Panc1 (cell line): Measurements from ENCODE around the gene SUSD6. TPM values are rescaled to one million over a fixed set of nuclear protein-coding genes. Genes with fewer than 3 reads are reported as not detected.

Source experiments
- ATAC-seq: fragments of 200-7000 bp; cut with Tn5 transposase; 2 replicates; pipeline ENCODE4 v1.9.1; 2020; ENCODE audit warnings: mild to moderate bottlenecking, moderate library complexity
- BruUV-seq: library from RNA; stranded (reverse); fragments of 400-500 nt; replicated peaks from 2 replicates; lab custom pipeline; 2021; lab: Mats Ljungman, UMichigan
- CTCF ChIA-PET: fragments of 300-600 bp; sonication (Branson Sonifier 250); formaldehyde crosslinking; loops from one replicate; lab custom pipeline; 2022; ENCODE audit warnings: antibody characterized with exemption; lab: Charles Lee
- POLR2A ChIA-PET: fragments of 300-600 bp; sonication (Branson Sonifier 250); formaldehyde crosslinking; loops from one replicate; lab custom pipeline; 2022; ENCODE audit warnings: antibody characterized with exemption; lab: Charles Lee
- DNase-seq: peaks from one replicate; pipeline ENCODE4 v3.0.0-alpha.2; 2010; ENCODE audit warnings: low read depth, low spot score
- H3K27ac ChIP-seq: 2 replicates; pipeline ENCODE4 v1.5.1; 2011; ENCODE audit warnings: mild to moderate bottlenecking, low read length, inconsistent platforms
- H3K27me3 ChIP-seq: fragments of 200-500 bp; sonication (Bioruptor generic); 2 replicates; pipeline ENCODE4 v1.6.0; 2014; ENCODE audit warnings: low read length, inconsistent platforms; ENCODE audit not compliant: control insufficient read depth, insufficient read depth
- H3K36me3 ChIP-seq: fragments of 200-500 bp; sonication (Bioruptor generic); 2 replicates; pipeline ENCODE4 v1.5.1; 2014; ENCODE audit warnings: inconsistent platforms, mild to moderate bottlenecking, low read length, moderate library complexity; ENCODE audit not compliant: control insufficient read depth, insufficient read depth
- H3K4me1 ChIP-seq: 2 replicates; pipeline ENCODE4 v1.5.1; 2011; ENCODE audit warnings: inconsistent platforms, mild to moderate bottlenecking, low read length, moderate library complexity; ENCODE audit not compliant: control insufficient read depth, insufficient read depth
- H3K4me3 ChIP-seq, 2 experiments: 2 replicates each; pipeline ENCODE4 v1.5.1; 2011 to 2012; ENCODE audit warnings: low read depth in 2 of 2, low read length in 2 of 2, mild to moderate bottlenecking in 2 of 2, inconsistent platforms in 1 of 2, moderate library complexity in 1 of 2
- H3K9me3 ChIP-seq: fragments of 200-500 bp; sonication (Bioruptor generic); 2 replicates; pipeline ENCODE4 v1.5.1; 2014; ENCODE audit warnings: low read depth, mild to moderate bottlenecking, inconsistent platforms, low read length, moderate library complexity; ENCODE audit not compliant: control insufficient read depth, insufficient read depth
- POLR2AphosphoS5 ChIP-seq: IDR thresholded peaks from 2 replicates; pipeline ENCODE4 v1.6.1; 2012; ENCODE audit warnings: mild to moderate bottlenecking, low read depth, low read length, moderate library complexity
- SIN3A ChIP-seq: IDR thresholded peaks from 2 replicates; pipeline ENCODE4 v1.6.1; 2012; ENCODE audit warnings: low read depth, mild to moderate bottlenecking, low read length, moderate library complexity, borderline replicate concordance; ENCODE audit not compliant: insufficient read depth
- TCF7L2 ChIP-seq: IDR thresholded peaks from 2 replicates; pipeline ENCODE4 v1.6.1; 2011; ENCODE audit warnings: mild to moderate bottlenecking, low read depth, low read length, inconsistent platforms
- in situ Hi-C: cut with HindIII; loops from 2 replicates; pipeline ENCODE4 v1.10.0; 2016; ENCODE audit warnings: low sequenced_read_pairs, low pct_unique_long_range_greater_than_20kb
- intact Hi-C: fragments of 100-400 bp; cut with micrococcal nuclease; formaldehyde crosslinking; loops from one replicate; pipeline ENCODE4 v1.10.0; 2022; ENCODE audit not compliant: unreplicated experiment
- total RNA-seq: library from RNA; stranded (reverse); gene quantifications from one replicate; pipeline ENCODE4 v1.2.1, GENCODE V29; 2021; ENCODE audit not compliant: unreplicated experiment
- TF ChIP-seq, protein P1 (sequence below): fragments of 450-650 bp; IDR thresholded peaks from 2 replicates; pipeline ENCODE4 v1.5.1; 2017; ENCODE audit warnings: mild to moderate bottlenecking
- TF ChIP-seq, protein P2 (sequence below), 2 experiments: IDR thresholded peaks; 2 replicates each; pipeline ENCODE4 v1.6.1; 2011 to 2012; ENCODE audit warnings: low read depth in 2 of 2, control low read depth in 1 of 2, low read length in 1 of 2, mild to moderate bottlenecking in 1 of 2, moderate library complexity in 1 of 2; ENCODE audit not compliant: insufficient read depth in 1 of 2

The SUSD6 gene
- total RNA-seq, 1 experiment from 2014 or later = 10.9 TPM

DNA sequence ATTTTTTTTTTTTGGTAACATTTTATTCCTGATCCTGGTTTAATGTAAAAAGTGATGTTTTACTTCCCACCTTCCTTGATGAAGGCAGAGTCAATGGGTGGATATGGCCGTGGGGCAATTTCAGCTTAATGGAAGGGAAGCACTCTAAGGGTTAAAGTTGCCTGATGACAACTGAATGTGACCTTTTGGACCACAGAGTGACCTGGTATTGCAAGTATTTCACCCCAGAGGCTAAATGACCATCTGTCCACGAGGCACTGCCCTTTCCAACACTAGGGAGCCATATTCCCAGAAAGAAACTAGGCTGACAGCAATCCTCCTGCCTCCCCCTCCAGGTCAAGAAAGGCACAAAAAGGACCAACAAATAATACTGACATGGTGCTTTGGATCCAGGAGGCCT lies 41.5 kb upstream of the SUSD6 start:
- Histone ChIP-seq H3K9me3 (no peaks in the 10 kb centered on the region), H3K27ac (no peak overlapping the region), H3K36me3 (no peaks in the 10 kb centered on the region), H3K27me3 (peaks cover 18% of the 10 kb centered on the region), H3K4me3 (no peak overlapping the region), H3K4me1 (no peaks in the 10 kb centered on the region)
- TF ChIP-seq TCF7L2 = no peak
- no peak for TF ChIP-seq POLR2AphosphoS5
- TF ChIP-seq, protein P1, sequence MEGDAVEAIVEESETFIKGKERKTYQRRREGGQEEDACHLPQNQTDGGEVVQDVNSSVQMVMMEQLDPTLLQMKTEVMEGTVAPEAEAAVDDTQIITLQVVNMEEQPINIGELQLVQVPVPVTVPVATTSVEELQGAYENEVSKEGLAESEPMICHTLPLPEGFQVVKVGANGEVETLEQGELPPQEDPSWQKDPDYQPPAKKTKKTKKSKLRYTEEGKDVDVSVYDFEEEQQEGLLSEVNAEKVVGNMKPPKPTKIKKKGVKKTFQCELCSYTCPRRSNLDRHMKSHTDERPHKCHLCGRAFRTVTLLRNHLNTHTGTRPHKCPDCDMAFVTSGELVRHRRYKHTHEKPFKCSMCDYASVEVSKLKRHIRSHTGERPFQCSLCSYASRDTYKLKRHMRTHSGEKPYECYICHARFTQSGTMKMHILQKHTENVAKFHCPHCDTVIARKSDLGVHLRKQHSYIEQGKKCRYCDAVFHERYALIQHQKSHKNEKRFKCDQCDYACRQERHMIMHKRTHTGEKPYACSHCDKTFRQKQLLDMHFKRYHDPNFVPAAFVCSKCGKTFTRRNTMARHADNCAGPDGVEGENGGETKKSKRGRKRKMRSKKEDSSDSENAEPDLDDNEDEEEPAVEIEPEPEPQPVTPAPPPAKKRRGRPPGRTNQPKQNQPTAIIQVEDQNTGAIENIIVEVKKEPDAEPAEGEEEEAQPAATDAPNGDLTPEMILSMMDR = no peak
- TF ChIP-seq, protein P2, sequence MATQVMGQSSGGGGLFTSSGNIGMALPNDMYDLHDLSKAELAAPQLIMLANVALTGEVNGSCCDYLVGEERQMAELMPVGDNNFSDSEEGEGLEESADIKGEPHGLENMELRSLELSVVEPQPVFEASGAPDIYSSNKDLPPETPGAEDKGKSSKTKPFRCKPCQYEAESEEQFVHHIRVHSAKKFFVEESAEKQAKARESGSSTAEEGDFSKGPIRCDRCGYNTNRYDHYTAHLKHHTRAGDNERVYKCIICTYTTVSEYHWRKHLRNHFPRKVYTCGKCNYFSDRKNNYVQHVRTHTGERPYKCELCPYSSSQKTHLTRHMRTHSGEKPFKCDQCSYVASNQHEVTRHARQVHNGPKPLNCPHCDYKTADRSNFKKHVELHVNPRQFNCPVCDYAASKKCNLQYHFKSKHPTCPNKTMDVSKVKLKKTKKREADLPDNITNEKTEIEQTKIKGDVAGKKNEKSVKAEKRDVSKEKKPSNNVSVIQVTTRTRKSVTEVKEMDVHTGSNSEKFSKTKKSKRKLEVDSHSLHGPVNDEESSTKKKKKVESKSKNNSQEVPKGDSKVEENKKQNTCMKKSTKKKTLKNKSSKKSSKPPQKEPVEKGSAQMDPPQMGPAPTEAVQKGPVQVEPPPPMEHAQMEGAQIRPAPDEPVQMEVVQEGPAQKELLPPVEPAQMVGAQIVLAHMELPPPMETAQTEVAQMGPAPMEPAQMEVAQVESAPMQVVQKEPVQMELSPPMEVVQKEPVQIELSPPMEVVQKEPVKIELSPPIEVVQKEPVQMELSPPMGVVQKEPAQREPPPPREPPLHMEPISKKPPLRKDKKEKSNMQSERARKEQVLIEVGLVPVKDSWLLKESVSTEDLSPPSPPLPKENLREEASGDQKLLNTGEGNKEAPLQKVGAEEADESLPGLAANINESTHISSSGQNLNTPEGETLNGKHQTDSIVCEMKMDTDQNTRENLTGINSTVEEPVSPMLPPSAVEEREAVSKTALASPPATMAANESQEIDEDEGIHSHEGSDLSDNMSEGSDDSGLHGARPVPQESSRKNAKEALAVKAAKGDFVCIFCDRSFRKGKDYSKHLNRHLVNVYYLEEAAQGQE (IDR thresholded peaks at IDR 0.05; ENCODE audit: insufficient read depth in 1 of 2, low read depth in 2 of 2, low read length in 1 of 2) = no peak
- no peak for TF ChIP-seq SIN3A
- ChIA-PET CTCF (no interaction called here), POLR2A (no interaction called here)
- intact Hi-C loops (loop anchor here (5.0 kb wide), 1 partner anchor 33 kb away; no protein-coding TSS in a partner anchor), in situ Hi-C loops (no loop called here)
- ATAC-seq (no peak), DNase-seq (no peak)
- no TSS peak for BruUV-seq

DNA sequence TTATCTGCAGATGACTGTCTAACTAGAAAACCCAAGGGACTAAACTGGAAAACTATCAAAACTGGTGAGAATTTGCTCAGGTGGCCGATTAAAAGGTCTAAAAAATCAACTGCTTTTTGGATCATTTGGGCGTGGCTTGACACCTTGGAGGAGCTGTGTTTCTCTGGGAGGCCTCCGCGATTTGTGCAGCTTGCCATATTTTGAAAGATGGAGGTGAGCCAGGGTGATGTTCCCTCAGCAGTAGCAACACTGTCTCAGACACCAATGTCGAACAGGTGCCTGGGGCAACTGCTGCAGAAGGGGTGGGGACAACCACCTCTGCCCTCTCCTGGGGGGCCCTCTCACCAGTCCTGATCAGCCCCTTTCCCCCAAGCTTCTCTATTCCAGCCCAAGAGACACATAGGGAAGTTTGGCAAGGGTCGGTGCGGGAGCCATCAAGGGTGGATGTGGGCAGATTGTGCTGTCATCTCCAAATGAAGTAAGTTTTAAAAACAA lies 40.5 kb upstream of the SUSD6 start:
- POLR2A ChIA-PET = no interaction called here
- Histone ChIP-seq H3K9me3 (no peaks in the 10 kb centered on the region), H3K27ac (no peak overlapping the region), H3K4me1 (no peaks in the 10 kb centered on the region), H3K4me3 (no peak overlapping the region), H3K27me3 (peaks cover 12% of the 10 kb centered on the region), H3K36me3 (no peaks in the 10 kb centered on the region)
- in situ Hi-C loops = no loop called here
- TF ChIP-seq POLR2AphosphoS5 (no peak), TCF7L2 (no peak), SIN3A (no peak)
- TF ChIP-seq, protein P1 = no peak
- TF ChIP-seq, protein P2 (IDR thresholded peaks at IDR 0.05; ENCODE audit: insufficient read depth in 1 of 2, low read depth in 2 of 2, low read length in 1 of 2) = no peak
- ATAC-seq = no peak
- no TSS peak for BruUV-seq
- no peak for DNase-seq
- CTCF ChIA-PET = no interaction called here
- intact Hi-C loops = loop anchor here (5.0 kb wide), 1 partner anchor 34 kb away; no protein-coding TSS in a partner anchor
